ENCODE data around the gene GK2.

Gene GK2

DNA sequence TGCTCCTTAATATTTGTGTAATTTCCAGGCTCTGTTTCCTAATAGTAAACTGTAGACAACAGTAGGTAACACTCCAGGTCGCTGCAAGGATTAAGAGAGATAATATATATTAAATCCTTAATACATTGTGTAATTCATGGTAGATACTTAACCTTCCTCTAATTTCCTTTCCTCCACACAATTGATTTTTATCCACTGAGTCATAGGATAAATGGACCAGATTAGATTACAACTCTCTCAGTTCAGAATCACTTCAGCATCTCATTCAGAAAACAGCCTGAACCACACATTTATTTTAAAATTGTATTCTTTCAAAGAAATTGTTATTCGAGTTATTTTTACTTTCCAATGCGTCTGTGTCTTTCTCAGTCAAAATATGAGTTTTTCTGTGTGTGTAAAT, 17.1 kb downstream of the GK2 start:
- no peak for DNase-seq (ENCODE audit: low read depth in 2 of 3, low spot score in 2 of 3)

DNA sequence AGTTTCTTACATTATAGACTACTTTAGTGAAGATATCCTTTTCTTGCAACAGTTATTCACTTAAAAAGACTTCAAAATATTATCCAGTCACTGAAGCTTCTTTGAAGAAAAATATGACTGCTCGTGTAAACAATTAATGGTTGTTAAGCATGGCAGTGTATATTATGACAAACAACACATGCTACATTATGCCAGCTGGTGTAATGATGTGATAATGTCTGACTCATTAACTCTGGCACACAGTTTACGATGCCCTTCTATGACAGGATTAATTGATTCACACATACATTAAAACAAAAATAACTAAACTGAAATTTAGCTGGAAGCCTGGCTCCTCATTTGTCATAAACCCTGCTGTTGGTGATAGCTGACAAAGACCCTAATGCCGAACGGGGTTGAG, 22.4 kb downstream of the GK2 start:
- DNase-seq (ENCODE audit: low read depth in 2 of 3, low spot score in 2 of 3) = no peak

GRCh38 chr4:79381161-79381560, 26.9 kb downstream of the GK2 start:
- DNase-seq (ENCODE audit: low read depth in 2 of 3, low spot score in 2 of 3) = no peak

- DNase-seq (ENCODE audit: low read depth in 2 of 3, low spot score in 2 of 3) = no peak
Measured at GRCh38 chr4:79370026-79370425, 38.0 kb downstream of the GK2 start.

GRCh38 chr4:79367096-79367495, 40.9 kb downstream of the GK2 start:
- DNase-seq (ENCODE audit: low read depth in 2 of 3, low spot score in 2 of 3) = no peak

GRCh38 chr4:79366422-79366821, 41.6 kb downstream of the GK2 start:
- no peak for DNase-seq (ENCODE audit: low read depth in 2 of 3, low spot score in 2 of 3)

- no peak for DNase-seq (ENCODE audit: low read depth in 2 of 3, low spot score in 2 of 3)
Measured at GRCh38 chr4:79364061-79364460, 44.0 kb downstream of the GK2 start.

DNA sequence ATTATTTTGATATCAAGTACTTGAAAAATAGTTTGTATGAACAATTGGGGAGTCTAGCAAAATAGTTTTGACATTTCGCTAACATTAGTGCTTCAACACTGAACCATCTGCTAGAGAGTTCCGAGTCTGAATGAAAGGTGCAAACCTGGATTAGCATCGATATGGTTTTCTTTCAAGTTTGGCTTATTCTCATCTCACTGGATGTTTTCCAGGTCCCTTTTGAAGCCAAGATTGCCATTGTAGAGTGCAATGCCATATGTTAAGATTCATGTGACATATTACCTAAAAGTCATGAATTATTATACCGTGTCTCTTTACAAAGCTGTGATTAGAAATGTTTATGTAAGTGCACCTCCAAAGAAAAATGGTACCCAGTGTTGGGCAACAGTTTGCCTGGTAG, 45.4 kb downstream of the GK2 start:
- no peak for DNase-seq (ENCODE audit: low read depth in 2 of 3, low spot score in 2 of 3)

DNA sequence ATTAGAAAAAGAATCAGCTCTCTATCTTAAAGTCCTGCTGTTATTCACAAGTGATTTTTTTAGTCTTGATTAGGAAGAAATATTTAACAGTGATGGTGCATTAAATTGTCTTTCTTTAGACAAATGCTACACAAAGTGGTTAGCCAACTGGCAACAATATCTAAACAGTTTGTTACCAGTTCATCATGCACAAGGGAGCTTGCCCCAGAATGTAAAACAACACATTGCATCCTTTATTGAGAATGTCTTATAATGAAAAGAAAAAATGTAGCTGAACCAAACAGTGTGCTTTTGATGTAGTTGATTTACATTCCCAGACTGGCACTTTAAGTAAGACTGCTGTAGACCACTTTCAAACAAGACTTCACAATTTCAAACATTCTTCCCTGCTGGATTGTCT, 48.0 kb downstream of the GK2 start:
- no peak for DNase-seq (ENCODE audit: low read depth in 2 of 3, low spot score in 2 of 3)

GRCh38 chr4:79358438-79358837, 49.6 kb downstream of the GK2 start:
- DNase-seq (ENCODE audit: low read depth in 2 of 3, low spot score in 2 of 3) = no peak

DNA sequence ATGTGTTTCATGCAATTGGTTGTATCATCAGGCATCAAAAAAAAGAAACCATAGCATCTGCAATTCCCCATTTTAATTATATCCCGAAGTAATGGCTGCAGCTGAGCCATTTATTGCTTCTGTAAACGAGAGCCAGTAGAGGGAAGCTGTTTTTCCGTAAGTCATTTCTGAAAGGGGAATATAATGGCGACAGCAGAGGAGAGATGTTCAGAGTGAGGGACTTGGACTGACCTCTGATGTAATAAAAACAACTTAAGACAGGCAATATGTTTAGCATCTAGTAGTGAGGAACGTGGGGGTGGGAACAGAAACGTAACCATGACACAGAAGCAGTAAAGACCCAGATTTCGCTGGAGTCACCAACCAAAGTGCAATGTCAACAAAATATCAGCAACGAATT, 50.7 kb downstream of the GK2 start:
- DNase-seq (ENCODE audit: low read depth in 2 of 3, low spot score in 2 of 3) = no peak

Data from activated CD8-positive, alpha-beta memory T cell treated with anti-CD3 and anti-CD28 coated beads for 48 hours (primary cell).